Erythroblast (primary cell): ENCODE results near the gene CNNM2.

Source experiments
- GATA1 ChIP-seq: IDR thresholded peaks from 2 replicates; pipeline ENCODE4 v1.6.1; 2011; ENCODE audit warnings: low read depth, mild to moderate bottlenecking, control low read depth, low read length, moderate library complexity
- POLR2A ChIP-seq: IDR thresholded peaks from 2 replicates; pipeline ENCODE4 v1.6.1; 2011; ENCODE audit warnings: mild to moderate bottlenecking, low read length

GRCh38 chr10:103127241-103127640, 209.1 kb downstream of the CNNM2 start:
- TF ChIP-seq POLR2A: no peak
- TF ChIP-seq GATA1: no peak
